PC-3 (cell line): ENCODE data around the gene OR52N2. TPM values are rescaled to one million over a fixed set of nuclear protein-coding genes. Genes with fewer than 3 reads are reported as not detected.

ENCODE experiments used
- ATAC-seq: fragments of 200-7000 bp; cut with Tn5 transposase; 2 replicates; pipeline ENCODE4 v1.9.1; 2020; ENCODE audit warnings: mild to moderate bottlenecking, moderate library complexity
- BruUV-seq: library from RNA; stranded (reverse); fragments of 400-500 nt; replicated peaks from 2 replicates; lab custom pipeline; 2021; lab: Mats Ljungman, UMichigan
- CTCF ChIA-PET: fragments of 300-600 bp; sonication (Branson Sonifier 250); formaldehyde crosslinking; loops from one replicate; lab custom pipeline; 2022; ENCODE audit warnings: antibody characterized with exemption; lab: Charles Lee
- POLR2A ChIA-PET: fragments of 300-600 bp; sonication (Branson Sonifier 250); formaldehyde crosslinking; loops from one replicate; lab custom pipeline; 2022; ENCODE audit warnings: antibody characterized with exemption; ENCODE audit not compliant: unreplicated experiment; lab: Charles Lee
- DNase-seq: peaks from one replicate; pipeline ENCODE4 v3.0.0-alpha.2; 2015
- H2AFZ ChIP-seq: fragments of 300-600 bp; sonication (generic); 2 replicates; pipeline ENCODE4 v1.6.0; 2016; ENCODE audit warnings: antibody characterized with exemption, low read length
- H3F3A ChIP-seq: fragments of 300-600 bp; sonication (generic); one replicate; pipeline ENCODE4 v1.6.0; 2017; ENCODE audit warnings: antibody characterized with exemption, low read length, control low read depth, mild to moderate bottlenecking; ENCODE audit not compliant: unreplicated experiment
- H3K27ac ChIP-seq: fragments of 300-600 bp; sonication (generic); 2 replicates; pipeline ENCODE4 v1.5.1; 2016; ENCODE audit warnings: mild to moderate bottlenecking, low read length
- H3K27me3 ChIP-seq: fragments of 300-600 bp; sonication (generic); 2 replicates; pipeline ENCODE4 v1.6.1; 2016; ENCODE audit warnings: low read length, mixed read lengths
- H3K36me3 ChIP-seq: fragments of 300-600 bp; sonication (generic); 2 replicates; pipeline ENCODE4 v1.6.1; 2016; ENCODE audit warnings: low read depth, mixed run types, low read length, mixed read lengths
- H3K4me1 ChIP-seq: fragments of 300-600 bp; sonication (generic); 2 replicates; pipeline ENCODE4 v1.5.1; 2016; ENCODE audit warnings: low read length; ENCODE audit not compliant: insufficient read depth
- H3K4me2 ChIP-seq: fragments of 300-600 bp; sonication (generic); 2 replicates; pipeline ENCODE4 v1.6.0; 2016; ENCODE audit warnings: low read length
- H3K4me3 ChIP-seq: fragments of 300-600 bp; sonication (generic); 2 replicates; pipeline ENCODE4 v1.5.1; 2016; ENCODE audit warnings: mild to moderate bottlenecking, low read length, mixed read lengths
- H3K79me2 ChIP-seq: fragments of 300-600 bp; sonication (generic); 2 replicates; pipeline ENCODE4 v1.6.1; 2017; ENCODE audit warnings: low read length, mixed read lengths
- H3K9ac ChIP-seq: fragments of 300-600 bp; sonication (generic); 2 replicates; pipeline ENCODE4 v1.6.0; 2016; ENCODE audit warnings: mild to moderate bottlenecking, low read length
- H3K9me2 ChIP-seq: fragments of 300-600 bp; sonication (generic); replicated peaks from 2 replicates; pipeline ENCODE4 v1.6.1; 2016; ENCODE audit warnings: mixed run types, low read length, mixed read lengths
- H3K9me3 ChIP-seq: fragments of 300-600 bp; sonication (generic); 2 replicates; pipeline ENCODE4 v1.6.1; 2016; ENCODE audit warnings: low read length, mixed read lengths
- H4K20me1 ChIP-seq: fragments of 300-600 bp; sonication (generic); 2 replicates; pipeline ENCODE4 v1.6.1; 2016; ENCODE audit warnings: low read length, mixed read lengths
- EZH2 ChIP-seq: fragments of 300-600 bp; sonication (generic); IDR thresholded peaks from one replicate; pipeline ENCODE4 v1.6.1; 2017; ENCODE audit warnings: antibody characterized with exemption, mild to moderate bottlenecking, low read length; ENCODE audit not compliant: unreplicated experiment
- EZH2phosphoT487 ChIP-seq: fragments of 300-600 bp; sonication (generic); IDR thresholded peaks from 2 replicates; pipeline ENCODE4 v1.6.1; 2018; ENCODE audit warnings: mild to moderate bottlenecking, antibody characterized with exemption, low read length, borderline replicate concordance
- intact Hi-C: fragments of 100-400 bp; cut with micrococcal nuclease; formaldehyde crosslinking; loops from 2 replicates; pipeline ENCODE4 v1.9.0; 2023
- total RNA-seq: library from RNA; depleted of rRNA; stranded (reverse); fragments of >200 nt; gene quantifications from 2 replicates; pipeline ENCODE4 v1.2.3, GENCODE V29; 2014
- TF ChIP-seq, protein P1 (sequence below): fragments of 300-600 bp; sonication (generic); conservative IDR thresholded peaks from 2 replicates; pipeline ENCODE4 v1.5.1; 2017; ENCODE audit warnings: antibody characterized with exemption, low read depth, mild to moderate bottlenecking, low read length

Gene OR52N2
- total RNA-seq, 1 experiment from 2014 or later: not detected

DNA sequence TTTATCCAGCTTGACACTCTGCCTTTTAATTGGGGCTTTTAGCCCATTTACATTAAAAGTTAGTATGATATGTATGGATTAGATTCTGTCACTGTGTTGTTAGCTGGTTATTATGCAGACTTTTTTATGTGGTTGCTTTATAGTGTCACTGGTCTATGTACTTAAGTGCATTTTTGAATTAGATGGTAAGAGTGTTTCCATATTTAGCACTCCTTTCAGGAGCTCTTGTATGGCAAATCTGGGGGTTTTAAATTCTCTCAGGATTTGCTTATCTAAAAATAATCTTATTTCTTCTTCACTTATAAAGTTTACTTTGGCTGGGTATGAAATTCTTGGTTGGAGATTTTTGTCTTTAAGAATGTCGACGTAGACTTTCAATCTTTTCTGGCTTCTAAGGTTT, 29.0 kb downstream of the OR52N2 start:
- ATAC-seq: no peak
- TF ChIP-seq EZH2phosphoT487 (no peak), EZH2 (no peak)
- TF ChIP-seq, protein P1, sequence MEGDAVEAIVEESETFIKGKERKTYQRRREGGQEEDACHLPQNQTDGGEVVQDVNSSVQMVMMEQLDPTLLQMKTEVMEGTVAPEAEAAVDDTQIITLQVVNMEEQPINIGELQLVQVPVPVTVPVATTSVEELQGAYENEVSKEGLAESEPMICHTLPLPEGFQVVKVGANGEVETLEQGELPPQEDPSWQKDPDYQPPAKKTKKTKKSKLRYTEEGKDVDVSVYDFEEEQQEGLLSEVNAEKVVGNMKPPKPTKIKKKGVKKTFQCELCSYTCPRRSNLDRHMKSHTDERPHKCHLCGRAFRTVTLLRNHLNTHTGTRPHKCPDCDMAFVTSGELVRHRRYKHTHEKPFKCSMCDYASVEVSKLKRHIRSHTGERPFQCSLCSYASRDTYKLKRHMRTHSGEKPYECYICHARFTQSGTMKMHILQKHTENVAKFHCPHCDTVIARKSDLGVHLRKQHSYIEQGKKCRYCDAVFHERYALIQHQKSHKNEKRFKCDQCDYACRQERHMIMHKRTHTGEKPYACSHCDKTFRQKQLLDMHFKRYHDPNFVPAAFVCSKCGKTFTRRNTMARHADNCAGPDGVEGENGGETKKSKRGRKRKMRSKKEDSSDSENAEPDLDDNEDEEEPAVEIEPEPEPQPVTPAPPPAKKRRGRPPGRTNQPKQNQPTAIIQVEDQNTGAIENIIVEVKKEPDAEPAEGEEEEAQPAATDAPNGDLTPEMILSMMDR: no peak
- H3K9ac ChIP-seq: no peak overlapping the region
- POLR2A ChIA-PET: no interaction called here
- H3K4me1 ChIP-seq: no peaks in the 10 kb centered on the region
- H4K20me1 ChIP-seq: no peaks in the 10 kb centered on the region
- H3F3A ChIP-seq: no peaks in the 10 kb centered on the region
- no peaks in the 10 kb centered on the region for H3K27me3 ChIP-seq
- no peak overlapping the region for H3K4me3 ChIP-seq
- no peaks in the 10 kb centered on the region for H3K9me2 ChIP-seq
- no peaks in the 10 kb centered on the region for H3K9me3 ChIP-seq
- intact Hi-C loops: no loop called here
- no TSS peak for BruUV-seq
- DNase-seq: no peak
- no peak overlapping the region for H3K27ac ChIP-seq
- H3K79me2 ChIP-seq: no peaks in the 10 kb centered on the region
- no peak overlapping the region for H3K4me2 ChIP-seq
- H2AFZ ChIP-seq: no peak overlapping the region
- CTCF ChIA-PET: no interaction called here
- no peaks in the 10 kb centered on the region for H3K36me3 ChIP-seq

DNA sequence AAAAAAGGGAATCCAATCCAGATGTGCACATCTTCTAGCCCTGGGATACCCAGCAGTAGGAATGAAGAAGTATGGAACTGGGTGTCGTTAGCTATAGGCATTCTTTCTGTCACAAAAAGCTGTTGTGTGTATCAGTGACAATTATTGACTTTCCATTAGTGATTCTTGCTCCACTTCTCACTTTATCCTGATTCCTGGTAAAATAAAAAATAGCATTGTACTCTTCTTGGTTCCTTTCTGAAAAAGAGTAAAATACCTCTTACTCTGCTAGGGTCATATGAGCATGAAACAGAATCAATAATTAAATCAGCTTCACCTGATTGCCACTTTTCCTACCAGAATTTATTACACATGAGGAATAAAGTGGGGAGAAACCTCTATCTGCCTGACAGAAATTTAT, 33.1 kb downstream of the OR52N2 start, which contains the start of gene OR52E6:
TSS of gene OR52E6 (minus strand) at position 101 of the 400 bp plus-strand sequence. CDS start at position 101, 0 bp downstream.
- POLR2A ChIA-PET: no interaction called here
- no peak within 1 kb of the TSS for H3K9ac ChIP-seq
- TF ChIP-seq EZH2phosphoT487 (no peak), EZH2 (no peak)
- TF ChIP-seq, protein P1: no peak
- H3K9me2 ChIP-seq: no peaks in the 10 kb centered on the region
- H3K4me2 ChIP-seq: no peak within 1 kb of the TSS
- DNase-seq: no peak
- H3K36me3 ChIP-seq: no peaks in the 10 kb centered on the region
- no peaks in the 10 kb centered on the region for H4K20me1 ChIP-seq
- H2AFZ ChIP-seq: no peak within 1 kb of the TSS
- H3K4me3 ChIP-seq: no peak within 1 kb of the TSS
- no TSS peak for BruUV-seq
- no peaks in the 10 kb centered on the region for H3K79me2 ChIP-seq
- no peaks in the 10 kb centered on the region for H3K27me3 ChIP-seq
- no peaks in the 10 kb centered on the region for H3K9me3 ChIP-seq
- H3K4me1 ChIP-seq: no peaks in the 10 kb centered on the region
- intact Hi-C loops: no loop called here
- no peaks in the 10 kb centered on the region for H3F3A ChIP-seq
- CTCF ChIA-PET: no interaction called here
- no peak for ATAC-seq
- no peak within 1 kb of the TSS for H3K27ac ChIP-seq

DNA sequence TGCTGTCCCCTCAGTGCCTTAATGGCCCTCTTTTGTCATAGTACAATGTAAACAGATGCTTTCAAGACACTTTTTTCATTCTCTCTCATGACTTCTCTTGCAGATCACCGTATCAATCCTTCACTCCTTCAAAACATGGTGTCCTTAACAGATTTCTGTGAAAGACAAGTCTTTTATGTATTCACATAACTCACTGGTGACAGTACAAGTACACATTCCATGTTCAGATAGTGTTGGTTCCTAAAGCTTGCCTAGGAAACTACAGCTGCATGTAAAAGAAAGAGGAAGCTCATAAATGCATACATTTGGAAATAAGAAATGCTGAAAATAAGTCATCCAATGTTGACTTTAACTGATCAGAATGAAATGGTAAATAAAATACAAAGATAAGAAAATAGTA, 38.0 kb downstream of the OR52N2 start:
- no peak for TF ChIP-seq EZH2phosphoT487
- TF ChIP-seq EZH2: no peak
- TF ChIP-seq, protein P1: no peak
- CTCF ChIA-PET: no interaction called here
- BruUV-seq: no TSS peak

More for the DNA sequence above, 38.0 kb downstream of the OR52N2 start:
- no peak overlapping the region for H3K27ac ChIP-seq
- no peak overlapping the region for H3K9ac ChIP-seq
- no peaks in the 10 kb centered on the region for H3K27me3 ChIP-seq
- ATAC-seq (no peak), DNase-seq (no peak)
- H3K9me3 ChIP-seq: no peaks in the 10 kb centered on the region
- no peaks in the 10 kb centered on the region for H3K9me2 ChIP-seq
- POLR2A ChIA-PET: no interaction called here
- H3K4me1 ChIP-seq: no peaks in the 10 kb centered on the region
- H3K79me2 ChIP-seq: no peaks in the 10 kb centered on the region
- no peak overlapping the region for H3K4me2 ChIP-seq
- H3K36me3 ChIP-seq: no peaks in the 10 kb centered on the region
- no peaks in the 10 kb centered on the region for H3F3A ChIP-seq
- no peaks in the 10 kb centered on the region for H4K20me1 ChIP-seq
- no peak overlapping the region for H2AFZ ChIP-seq
- H3K4me3 ChIP-seq: no peak overlapping the region
- intact Hi-C loops: no loop called here
